Lung (tissue), 12 donors: Measurements from ENCODE around the gene DPH2. TPM values are rescaled to one million over a fixed set of nuclear protein-coding genes. Genes with fewer than 3 reads are reported as not detected.

ENCODE experiments used
- ATAC-seq: fragments of 200-7000 bp; cut with Tn5 transposase; one replicate; pipeline ENCODE4 v1.9.1; 2020; ENCODE audit warnings: moderate number of reproducible peaks; ENCODE audit not compliant: insufficient read depth, low FRiP score
- DNase-seq, 3 donors: peaks; one replicate each; pipeline ENCODE4 v3.0.0-alpha.2; 2013 to 2017
- H3K27ac ChIP-seq, 2 donors: one replicate each; pipeline ENCODE4 v1.5.1; 2013; ENCODE audit warnings: mild to moderate bottlenecking in 2 of 2, moderate library complexity in 2 of 2, control low read depth in 1 of 2, inconsistent platforms in 1 of 2, low read depth in 1 of 2, low read length in 1 of 2
- H3K27me3 ChIP-seq, 3 donors: one replicate each; pipeline ENCODE4 v1.5.1; 2013; ENCODE audit warnings: low read length in 2 of 3; ENCODE audit not compliant: control insufficient read depth in 3 of 3, insufficient read depth in 3 of 3
- H3K36me3 ChIP-seq, 4 donors: one replicate each; pipeline ENCODE4 v1.5.1; 2013; ENCODE audit warnings: low read length in 4 of 4, mild to moderate bottlenecking in 1 of 4, moderate library complexity in 1 of 4; ENCODE audit not compliant: control insufficient read depth in 4 of 4, insufficient read depth in 4 of 4
- H3K4me1 ChIP-seq, 5 donors: one replicate each; pipeline ENCODE4 v1.5.1; 2013; ENCODE audit warnings: low read length in 5 of 5, mild to moderate bottlenecking in 2 of 5, moderate library complexity in 1 of 5; ENCODE audit not compliant: control insufficient read depth in 5 of 5, insufficient read depth in 5 of 5
- H3K4me3 ChIP-seq: one replicate; pipeline ENCODE4 v1.5.1; 2013; ENCODE audit warnings: mild to moderate bottlenecking, control low read depth, moderate library complexity
- H3K9ac ChIP-seq, 2 donors: one replicate each; pipeline ENCODE4 v1.5.1; 2013; ENCODE audit warnings: low read length in 2 of 2, control low read depth in 1 of 2; ENCODE audit not compliant: insufficient read depth in 1 of 2
- H3K9me3 ChIP-seq, 4 donors: one replicate each; pipeline ENCODE4 v1.5.1; 2013; ENCODE audit warnings: low read length in 3 of 4, mild to moderate bottlenecking in 1 of 4, moderate library complexity in 1 of 4; ENCODE audit not compliant: control insufficient read depth in 4 of 4, insufficient read depth in 3 of 4
- WGBS, 2 donors: extraction: QIAGEN DNeasy Blood & Tissue Kit; methylation state at CpG; one replicate each; pipeline ENCODE4 v1.1.7; 2013; 5-methylcytosine and 5-hydroxymethylcytosine counted together
- polyA plus RNA-seq, 2 donors: library from polyadenylated mRNA; stranded (reverse); fragments of 200-250 nt; gene quantifications; one replicate each; pipeline ENCODE4 v1.2.1, GENCODE V29; 2013
- total RNA-seq, 2 donors: library from RNA; depleted of rRNA in 1 of 2; stranded (reverse); fragments of >200 nt in 1 of 2; gene quantifications; one replicate each; pipeline ENCODE4 v1.2.1, GENCODE V29; 2014 to 2021
- TF ChIP-seq, protein P1 (sequence below): IDR thresholded peaks from 2 replicates; pipeline ENCODE4 v1.5.1; 2012; ENCODE audit warnings: mild to moderate bottlenecking; ENCODE audit errors: control extremely low read depth, extremely low read depth
- donor health status: control.
- donor health status: control.
- donor health status: Bipolar disorder and iron deficiency.
- donor health status: healthy.
- donor health status: DM: yes; HTN: yes; CAD: no.

The DPH2 gene
- total and polyA plus RNA-seq, 4 donors, result 11.6 to 28.5 (median 21.3) TPM

DNA sequence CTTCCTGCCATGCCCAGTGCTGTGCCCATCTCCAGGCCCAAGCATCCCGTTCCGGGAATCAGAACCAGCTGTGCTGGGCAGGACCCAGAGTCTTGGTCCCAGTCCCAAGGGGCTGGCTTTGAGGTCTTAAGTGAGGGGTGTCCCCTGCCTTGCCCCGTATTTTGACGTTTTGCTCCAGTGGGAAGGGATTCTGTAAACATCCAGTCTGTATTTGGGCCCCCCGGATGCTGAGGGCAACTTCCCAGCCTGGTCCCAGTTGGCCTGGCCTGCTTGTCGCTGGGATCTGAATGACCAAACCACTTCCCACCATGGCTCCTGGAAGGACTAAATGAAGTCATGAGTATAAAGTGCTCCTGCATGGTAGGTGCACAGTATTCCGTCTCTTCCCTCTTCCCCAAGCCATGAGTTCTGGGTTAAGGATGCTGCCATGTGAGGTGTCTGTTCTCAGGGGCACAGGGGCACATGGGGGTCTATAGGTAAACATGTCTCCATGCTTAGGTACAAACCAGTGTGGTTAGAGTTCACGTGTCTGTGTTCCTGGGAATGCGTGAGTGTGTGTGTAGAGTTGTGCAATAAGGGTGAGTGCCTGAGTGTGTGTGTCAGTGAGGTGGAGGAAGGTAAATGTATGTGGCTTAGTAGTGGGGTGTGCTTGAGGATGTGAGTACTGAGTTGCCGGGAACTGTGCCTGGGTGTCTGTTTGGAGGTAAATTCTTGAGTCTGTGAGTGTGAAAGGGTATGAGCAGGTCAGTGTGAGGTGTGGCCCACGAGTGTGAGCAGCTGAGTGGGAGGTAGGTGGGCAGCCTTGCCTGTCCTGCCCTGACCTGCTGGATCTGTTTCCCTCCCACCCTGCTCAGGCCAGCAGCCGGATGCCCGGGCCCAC lies 10.7 kb downstream of the DPH2 start:
- no peaks in the 10 kb centered on the region for H3K27me3 ChIP-seq
- H3K9me3 ChIP-seq, result no peaks in the 10 kb centered on the region
- 59 to 62% methylated on average over 13 of the region's 13 CpGs for WGBS, 2 donors
- peaks cover 0 to 18% (median 15%) of the 10 kb centered on the region in 4 donors for H3K36me3 ChIP-seq
- H3K4me1 ChIP-seq, result peaks cover 0 to 29% (median 19%) of the 10 kb centered on the region in 5 donors
- peak overlapping the region in 1 of 2 donors; percentile 26 for H3K27ac ChIP-seq
- TF ChIP-seq, protein P1, sequence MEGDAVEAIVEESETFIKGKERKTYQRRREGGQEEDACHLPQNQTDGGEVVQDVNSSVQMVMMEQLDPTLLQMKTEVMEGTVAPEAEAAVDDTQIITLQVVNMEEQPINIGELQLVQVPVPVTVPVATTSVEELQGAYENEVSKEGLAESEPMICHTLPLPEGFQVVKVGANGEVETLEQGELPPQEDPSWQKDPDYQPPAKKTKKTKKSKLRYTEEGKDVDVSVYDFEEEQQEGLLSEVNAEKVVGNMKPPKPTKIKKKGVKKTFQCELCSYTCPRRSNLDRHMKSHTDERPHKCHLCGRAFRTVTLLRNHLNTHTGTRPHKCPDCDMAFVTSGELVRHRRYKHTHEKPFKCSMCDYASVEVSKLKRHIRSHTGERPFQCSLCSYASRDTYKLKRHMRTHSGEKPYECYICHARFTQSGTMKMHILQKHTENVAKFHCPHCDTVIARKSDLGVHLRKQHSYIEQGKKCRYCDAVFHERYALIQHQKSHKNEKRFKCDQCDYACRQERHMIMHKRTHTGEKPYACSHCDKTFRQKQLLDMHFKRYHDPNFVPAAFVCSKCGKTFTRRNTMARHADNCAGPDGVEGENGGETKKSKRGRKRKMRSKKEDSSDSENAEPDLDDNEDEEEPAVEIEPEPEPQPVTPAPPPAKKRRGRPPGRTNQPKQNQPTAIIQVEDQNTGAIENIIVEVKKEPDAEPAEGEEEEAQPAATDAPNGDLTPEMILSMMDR, result no peak
- DNase-seq (no peak), ATAC-seq (no peak)
- H3K9ac ChIP-seq, result no peak overlapping the region
- no peak overlapping the region for H3K4me3 ChIP-seq

GRCh38 chr1:43981135-43981491 lies 11.3 kb downstream of the DPH2 start:
- Histone ChIP-seq H3K27me3 (no peaks in the 10 kb centered on the region), H3K36me3 (peaks cover under 1 to 17% (median 16%) of the 10 kb centered on the region in 4 donors), H3K9ac (no peak overlapping the region), H3K4me3 (no peak overlapping the region), H3K4me1 (peaks cover 0 to 24% (median 13%) of the 10 kb centered on the region in 5 donors), H3K27ac (no peak overlapping the region), H3K9me3 (no peaks in the 10 kb centered on the region)
- 86 to 89% methylated on average over 20 of the region's 20 CpGs for WGBS, 2 donors
- TF ChIP-seq, protein P1, result no peak
- no peak for DNase-seq
- no peak for ATAC-seq

GRCh38 chr1:43981636-43982035 lies 11.8 kb downstream of the DPH2 start:
- no peaks in the 10 kb centered on the region for H3K9me3 ChIP-seq
- no peaks in the 10 kb centered on the region for H3K27me3 ChIP-seq
- 96 to 97% methylated on average over 20 of the region's 20 CpGs for WGBS, 2 donors
- H3K4me1 ChIP-seq, result peaks cover 0 to 19% (median 8%) of the 10 kb centered on the region in 5 donors
- TF ChIP-seq, protein P1, result no peak
- no peak overlapping the region for H3K27ac ChIP-seq
- DNase-seq, result no peak
- H3K36me3 ChIP-seq, result peaks cover 2 to 14% (median 11%) of the 10 kb centered on the region in 4 donors
- no peak for ATAC-seq
- no peak overlapping the region for H3K9ac ChIP-seq
- no peak overlapping the region for H3K4me3 ChIP-seq
